A204.1 (cell line): ENCODE measurements around the gene PLA2R1.

ENCODE experiments used
- FAIRE-seq: peaks from 2 replicates; lab custom pipeline; 2012; peaks lifted over from hg19 to GRCh38; lab: Jason Lieb, UNC

The PLA2R1 gene

DNA sequence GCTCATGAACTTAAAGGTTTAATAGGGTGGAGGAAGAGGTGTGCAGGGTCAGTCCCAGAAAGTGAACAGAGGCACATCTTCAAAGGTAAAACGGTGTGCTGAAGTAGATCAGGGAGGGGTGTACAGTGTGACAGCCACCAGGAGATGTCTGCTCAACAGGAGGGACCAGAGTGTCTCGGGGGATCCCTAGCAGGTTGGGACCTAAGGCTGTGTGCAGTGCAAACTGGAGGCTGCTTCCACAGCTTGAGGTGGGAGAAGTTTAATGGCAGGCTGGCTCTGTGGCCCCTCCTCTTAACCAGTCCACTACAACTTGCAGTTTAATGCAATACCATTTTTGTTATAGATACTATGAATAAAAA, 33.2 kb downstream of the PLA2R1 start:
- FAIRE-seq = no peak

GRCh38 chr2:160028431-160029269, 33.8 kb downstream of the PLA2R1 start:
- FAIRE-seq = no peak

DNA sequence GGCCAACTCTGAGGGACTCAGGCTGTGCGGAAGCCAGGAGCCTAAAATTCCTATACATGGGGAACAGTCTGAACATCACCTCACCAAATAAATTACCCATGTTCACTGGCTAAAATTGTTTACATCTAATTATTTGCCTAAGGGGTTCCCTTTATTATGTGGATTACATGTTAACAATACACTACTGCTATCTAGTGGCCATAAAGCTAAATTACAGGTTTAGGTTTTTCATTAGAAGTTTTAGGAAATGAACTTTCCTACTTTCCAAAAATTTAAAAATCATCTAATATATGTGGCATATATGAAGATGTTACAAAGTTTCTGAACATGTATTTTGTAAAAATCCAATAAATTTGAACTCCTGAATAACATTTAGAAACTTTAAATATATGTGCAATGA, 40.3 kb downstream of the PLA2R1 start:
- FAIRE-seq = no peak

DNA sequence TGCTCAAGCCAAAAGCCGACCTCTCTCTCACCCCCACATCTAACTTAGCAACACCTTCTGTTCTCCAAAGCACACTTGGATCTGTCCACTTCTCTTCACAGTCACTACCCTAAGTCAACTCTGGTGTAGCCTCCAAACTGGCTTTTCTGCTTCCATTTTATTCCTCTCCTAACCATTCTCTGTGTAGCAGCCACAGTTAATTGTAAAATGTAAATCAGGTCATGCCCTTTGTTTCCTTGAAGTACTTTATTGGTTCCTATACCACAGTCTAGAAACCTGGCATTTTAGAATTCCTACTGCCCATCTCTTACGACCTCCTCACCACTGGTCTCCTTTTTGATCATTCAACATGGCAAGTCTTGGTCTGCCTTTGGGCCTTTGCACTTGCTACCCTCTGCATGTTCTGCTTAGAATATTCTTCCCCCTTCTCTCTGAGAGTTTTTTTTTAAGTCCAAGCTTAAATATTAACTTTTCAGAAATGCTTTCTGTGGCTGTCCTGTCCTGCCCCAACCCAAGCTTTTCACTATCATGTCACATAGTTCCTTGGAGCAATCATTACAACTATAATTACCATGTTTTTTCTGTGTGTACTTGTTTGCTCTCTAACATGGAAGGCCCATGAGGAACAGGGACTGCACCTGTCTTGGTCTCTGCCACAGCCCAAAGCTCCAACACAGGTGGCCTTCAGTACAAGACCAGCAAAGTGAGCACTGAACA, 42.9 kb downstream of the PLA2R1 start:
- no peak for FAIRE-seq

- FAIRE-seq = no peak
Observed at GRCh38 chr2:160015746-160016145, 46.7 kb downstream of the PLA2R1 start.

DNA sequence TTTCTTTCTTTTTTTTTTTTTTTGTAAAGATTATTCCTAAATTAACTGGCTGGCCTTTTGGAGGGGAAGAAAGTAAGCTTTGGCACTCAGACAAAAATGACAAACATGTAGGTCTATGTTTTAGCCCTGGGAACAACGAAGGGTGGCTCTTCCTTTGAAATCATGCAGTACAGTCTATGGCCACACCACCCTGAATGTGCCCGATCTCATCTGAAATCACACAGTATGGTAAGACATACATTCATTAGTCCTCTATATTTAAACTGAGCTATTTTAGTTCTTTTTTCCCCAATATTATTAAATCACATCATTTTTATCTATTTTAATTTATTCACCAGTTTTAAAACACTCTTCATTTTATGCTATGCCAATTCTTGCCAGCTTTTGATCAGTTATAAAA, 48.2 kb downstream of the PLA2R1 start:
- FAIRE-seq = no peak

- no peak for FAIRE-seq
Observed at GRCh38 chr2:160010361-160011145, 51.9 kb downstream of the PLA2R1 start.

GRCh38 chr2:160007111-160007510, 55.3 kb downstream of the PLA2R1 start:
- FAIRE-seq = no peak

- no peak for FAIRE-seq
Observed at GRCh38 chr2:160006475-160006874, 55.9 kb downstream of the PLA2R1 start.

GRCh38 chr2:160005908-160006307, 56.5 kb downstream of the PLA2R1 start:
- FAIRE-seq = no peak

DNA sequence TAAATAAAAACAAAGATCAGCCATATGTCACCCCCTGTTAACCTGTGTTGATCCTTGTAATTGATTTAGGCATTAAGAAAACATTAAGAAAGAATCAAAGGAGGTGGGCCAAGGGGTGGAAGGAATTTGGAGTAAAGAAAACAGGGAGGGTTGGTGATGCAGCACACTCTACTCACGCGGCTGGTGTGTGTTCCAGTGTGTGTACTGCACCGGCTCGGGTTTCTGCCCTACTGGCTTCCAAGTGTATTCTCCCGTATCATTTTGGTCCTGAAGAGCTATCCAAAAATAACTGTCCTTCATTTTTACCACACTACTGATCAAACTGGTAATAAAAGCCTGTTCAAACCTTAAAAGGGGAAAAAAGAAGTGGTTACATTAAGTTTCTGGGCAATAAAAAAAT, 56.9 kb downstream of the PLA2R1 start:
- FAIRE-seq = no peak

DNA sequence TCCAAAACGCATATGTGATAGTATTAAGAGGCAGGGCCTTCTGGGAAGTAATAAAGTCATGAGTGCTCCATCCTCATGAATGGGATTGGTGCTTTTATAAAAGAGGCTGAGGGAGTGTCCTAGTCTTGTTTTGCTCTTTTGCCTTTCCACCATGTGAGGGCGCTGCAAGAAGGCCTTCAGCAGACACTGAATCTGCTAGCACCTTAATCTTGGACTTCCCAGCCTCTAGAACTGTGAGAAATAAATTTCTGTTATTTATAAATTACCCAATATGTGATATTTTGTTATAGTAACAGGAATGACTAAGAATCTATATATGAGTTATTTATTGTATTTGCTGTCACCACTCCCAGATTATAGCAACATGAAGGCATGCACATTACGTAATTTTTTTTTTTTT, 63.5 kb downstream of the PLA2R1 start:
- no peak for FAIRE-seq

DNA sequence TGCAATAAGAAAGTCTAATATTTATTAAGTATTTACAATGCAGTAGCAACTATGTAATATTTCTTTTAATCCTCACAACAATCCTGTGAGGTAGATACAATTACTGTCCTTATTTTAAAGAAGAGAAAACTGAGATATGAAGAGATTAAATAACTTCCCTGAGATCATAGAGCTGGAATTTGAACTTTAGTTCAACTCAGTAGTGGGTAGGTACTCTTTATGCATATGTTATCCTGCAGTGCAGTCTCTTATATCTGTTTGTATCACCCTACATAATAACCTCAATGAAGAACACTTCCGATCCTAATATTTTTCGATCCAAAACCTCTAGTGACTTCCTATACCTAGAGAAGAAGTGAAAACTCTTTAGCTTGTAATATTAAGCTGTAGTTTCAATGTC, 64.2 kb downstream of the PLA2R1 start:
- no peak for FAIRE-seq

GRCh38 chr2:159996792-159997546, 65.4 kb downstream of the PLA2R1 start:
- FAIRE-seq = no peak

DNA sequence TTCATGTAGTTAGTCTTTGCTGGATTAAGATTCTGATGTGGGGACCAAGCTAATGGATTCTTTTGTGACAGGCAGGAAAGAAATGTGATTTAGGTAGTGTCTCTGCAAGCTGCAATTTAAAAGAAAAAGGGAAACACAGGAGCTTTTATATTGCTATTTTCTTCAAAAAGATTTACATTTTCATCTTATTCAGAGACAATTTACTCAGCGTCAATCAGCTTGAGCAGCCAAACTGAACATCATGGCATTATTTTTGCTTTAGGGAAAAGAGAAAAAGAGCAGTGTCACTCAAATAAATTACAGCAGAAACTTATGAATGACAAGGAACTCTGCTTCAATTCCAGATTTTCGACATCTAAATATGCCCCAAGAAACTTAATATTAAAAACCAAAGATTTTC, 67.4 kb downstream of the PLA2R1 start:
- no peak for FAIRE-seq

GRCh38 chr2:159989249-159989648, 73.2 kb downstream of the PLA2R1 start:
- FAIRE-seq = no peak

DNA sequence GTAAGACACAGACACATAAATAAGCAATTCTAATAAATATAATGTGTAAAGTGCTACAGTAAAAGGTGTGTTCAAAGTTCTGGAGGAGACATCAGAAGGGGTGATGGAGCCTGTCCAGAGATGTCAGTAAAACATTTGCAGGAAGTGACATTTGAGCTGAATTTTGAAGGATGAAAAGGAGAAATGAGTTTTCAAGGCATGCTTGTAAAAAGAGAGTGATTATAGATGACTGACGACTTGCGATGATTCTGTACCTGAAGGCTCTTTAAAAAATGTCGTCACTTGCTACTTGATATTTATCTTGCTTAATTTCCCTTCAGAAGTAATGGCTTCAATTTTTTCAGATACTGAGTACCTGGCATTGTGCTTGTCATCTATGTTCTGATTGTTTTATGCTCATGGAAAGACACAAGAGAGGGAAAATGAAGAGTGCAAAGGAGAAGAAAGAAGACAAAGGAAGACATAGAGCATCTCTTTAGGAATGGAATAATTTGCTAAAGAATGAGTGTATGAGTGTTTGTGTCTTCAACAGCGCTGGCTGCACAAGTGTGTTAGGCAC, 73.9 kb downstream of the PLA2R1 start:
- no peak for FAIRE-seq

- FAIRE-seq = no peak
Observed at GRCh38 chr2:159987181-159987580, 75.2 kb downstream of the PLA2R1 start.

DNA sequence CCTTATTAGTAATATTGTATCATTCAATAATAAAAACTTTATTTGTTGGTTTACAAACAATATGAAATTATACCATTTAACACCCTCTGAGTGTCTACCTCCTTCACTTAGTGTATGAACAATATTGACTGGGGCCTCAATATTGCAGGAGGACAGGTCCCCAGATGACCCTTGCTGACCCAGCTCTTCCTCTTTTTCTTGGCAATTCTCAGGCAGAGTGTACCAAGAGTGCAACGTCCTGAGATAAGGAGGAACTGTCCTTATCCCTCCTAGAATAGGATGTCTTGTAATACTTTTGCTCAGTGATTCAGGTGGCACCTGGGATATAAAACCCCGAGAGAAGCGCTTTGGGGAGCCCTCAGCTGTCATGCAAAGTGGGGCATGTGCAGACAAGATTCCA, 76.8 kb downstream of the PLA2R1 start:
- FAIRE-seq = no peak

- no peak for FAIRE-seq
Observed at GRCh38 chr2:159984034-159984433, 78.4 kb downstream of the PLA2R1 start.

DNA sequence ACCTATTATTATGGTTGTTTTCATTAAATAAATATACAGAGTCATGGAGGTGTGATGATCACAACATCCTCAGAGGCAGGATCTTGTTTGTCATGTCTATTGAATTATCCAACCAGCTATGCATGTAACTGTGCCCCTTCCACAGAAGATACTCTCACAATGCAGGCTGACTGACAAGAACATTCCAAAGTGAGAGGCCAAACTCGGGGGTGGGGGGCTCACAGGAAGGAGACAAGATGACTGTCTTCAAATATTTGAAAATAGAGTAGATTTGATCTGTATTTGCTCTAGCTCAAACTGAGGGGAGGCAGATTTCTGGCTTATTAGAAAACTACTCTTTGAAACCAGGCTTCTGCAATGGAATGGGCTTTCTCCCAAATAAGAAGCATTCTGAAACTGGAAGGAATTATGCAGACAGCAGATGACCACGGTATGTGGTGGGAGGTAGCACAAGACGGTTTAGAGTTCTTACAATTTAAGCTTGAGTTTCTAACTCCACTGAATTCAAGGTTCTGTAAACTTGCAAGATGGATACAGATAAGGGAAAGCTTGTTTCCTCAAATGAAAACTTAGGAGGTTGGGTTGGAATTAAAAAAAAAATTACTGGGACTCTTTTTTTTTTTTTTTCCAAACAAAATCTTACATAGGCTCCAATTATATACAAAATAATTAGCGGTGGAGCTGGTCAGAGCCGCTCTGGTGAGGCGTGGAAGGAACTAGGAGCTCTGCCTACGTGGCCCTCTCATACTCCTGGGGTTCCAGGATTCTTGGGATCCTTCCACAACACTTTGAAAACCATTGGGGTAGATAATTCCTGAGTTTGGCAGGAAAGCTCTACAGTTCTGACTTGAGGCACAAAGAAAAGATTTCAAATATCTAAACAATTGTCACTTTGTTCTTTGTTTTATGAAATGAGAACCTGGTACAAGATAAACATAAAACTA, 79.3 kb downstream of the PLA2R1 start:
- FAIRE-seq = no peak
